GM15510 (cell line): ENCODE data around the gene TCF19.
A peak's percentile ranks its signal among the peaks of the same experiment; 100 is the strongest.

ENCODE experiments used
- POLR2A ChIP-seq: IDR thresholded peaks from 3 replicates; pipeline ENCODE4 v1.6.1; 2011; ENCODE audit warnings: borderline replicate concordance; ENCODE audit not compliant: insufficient read length; ENCODE audit errors: extremely low read depth

Gene TCF19

DNA sequence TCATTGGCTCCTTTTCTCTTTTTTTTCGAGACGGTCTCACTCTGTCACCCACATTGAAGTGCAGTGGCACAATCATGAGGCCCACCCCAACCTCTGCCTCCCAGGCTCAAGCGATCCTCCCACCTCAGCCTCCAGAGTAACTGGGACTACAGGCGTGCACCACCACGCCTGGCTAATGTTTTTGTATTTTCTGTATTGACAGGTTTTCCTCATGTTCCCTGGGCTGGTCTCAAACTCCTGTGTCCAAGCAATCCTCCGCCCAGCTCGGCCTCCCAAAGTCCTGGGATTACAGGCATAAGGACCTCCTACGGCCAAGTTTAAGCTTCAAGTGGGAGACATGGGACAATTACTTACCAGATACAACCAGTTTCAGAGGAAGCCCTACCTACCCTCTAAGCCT is 21.5 kb downstream of the TCF19 start:
- TF ChIP-seq POLR2A = no peak

DNA sequence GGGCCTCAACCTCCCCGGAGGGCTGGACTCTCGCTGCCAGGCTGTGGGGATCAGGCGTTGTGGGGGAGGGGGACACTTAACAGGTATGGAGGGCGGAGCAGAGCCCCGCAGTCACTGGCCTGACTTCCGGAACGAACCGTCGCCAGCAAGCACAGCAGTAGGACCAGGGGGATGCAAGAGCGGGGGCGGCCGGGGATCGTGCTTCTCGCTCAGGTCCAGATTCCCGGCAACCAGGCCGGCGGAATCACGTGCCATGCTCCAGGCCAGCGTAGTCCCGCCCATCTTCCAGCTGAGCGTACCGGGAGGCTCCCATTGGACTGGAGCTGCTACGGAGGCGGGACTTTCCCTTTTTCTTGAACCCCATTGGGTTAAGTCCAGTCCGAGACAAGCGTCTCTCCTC is 22.1 kb downstream of the TCF19 start:
- no peak for TF ChIP-seq POLR2A

DNA sequence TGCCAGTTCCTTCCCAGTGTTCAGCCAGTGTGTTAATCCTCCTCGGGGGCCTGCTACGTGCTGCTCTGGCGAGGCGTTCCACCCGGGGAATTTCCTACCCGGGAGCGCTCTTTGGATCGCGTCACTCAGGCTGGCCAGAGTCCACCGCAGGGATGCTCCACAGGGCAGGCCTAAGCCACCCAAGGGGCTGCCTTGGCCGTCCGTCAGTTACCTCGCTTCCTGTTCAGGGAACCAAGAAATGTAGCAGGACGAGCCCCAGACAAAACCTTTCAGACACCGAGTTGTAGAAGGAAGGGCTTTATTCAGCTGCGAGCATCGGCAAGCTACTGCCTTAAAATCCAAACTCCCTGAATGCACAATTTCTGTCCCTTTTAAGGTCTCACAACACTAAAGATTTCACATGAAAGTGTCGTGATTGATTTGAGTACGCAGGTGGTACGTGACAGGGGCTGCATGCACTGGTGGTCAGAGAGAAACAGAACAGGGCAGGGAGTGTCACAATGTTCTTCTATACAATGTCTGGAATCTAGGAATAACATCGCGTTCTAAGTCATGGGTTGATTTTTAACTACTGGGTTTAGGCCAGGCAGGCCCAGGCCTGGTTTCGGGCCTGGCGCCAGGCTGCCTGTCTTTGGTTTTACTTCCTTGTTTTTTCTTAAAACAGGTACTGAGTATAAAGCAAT is 27.8 kb downstream of the TCF19 start:
- no peak for TF ChIP-seq POLR2A

DNA sequence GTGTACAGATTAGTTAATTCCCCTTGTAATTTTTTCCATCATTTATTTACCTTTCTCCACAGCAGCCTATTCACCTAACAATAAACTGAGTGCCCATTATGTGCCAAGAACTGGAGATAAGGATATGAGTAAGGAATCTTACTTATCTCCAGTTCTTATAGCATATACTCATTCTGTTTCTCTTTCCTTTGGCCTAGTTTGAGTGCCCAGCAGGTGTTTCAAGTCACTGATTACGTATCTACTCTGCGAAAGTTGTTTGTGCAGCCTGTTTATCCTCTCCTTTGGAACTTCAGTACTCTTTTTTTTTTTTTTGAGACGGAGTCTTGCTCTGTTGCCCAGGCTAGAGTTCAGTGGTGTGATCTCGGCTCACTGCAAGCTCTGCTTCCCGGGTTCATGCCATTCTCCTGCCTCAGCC is 29.4 kb downstream of the TCF19 start:
- no peak for TF ChIP-seq POLR2A

DNA sequence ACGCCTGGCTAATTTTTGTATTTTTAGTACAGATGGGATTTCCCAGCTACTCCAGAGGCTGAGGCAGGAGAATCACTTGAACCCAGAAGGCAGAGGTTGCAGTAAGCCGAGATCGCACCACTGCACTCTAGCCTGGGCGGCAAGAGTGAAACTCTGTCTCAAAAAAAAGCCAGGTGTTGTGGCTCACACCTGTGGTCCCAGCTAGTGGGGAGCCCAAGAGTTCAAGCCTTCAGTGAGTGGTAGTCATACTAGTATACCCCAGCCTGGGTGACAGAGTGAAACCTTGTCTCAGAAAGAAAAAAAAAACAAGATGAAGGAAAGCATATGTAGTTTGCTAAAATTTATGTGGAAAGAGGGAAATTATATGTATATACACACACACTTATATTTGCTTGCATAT is 32.1 kb downstream of the TCF19 start:
- TF ChIP-seq POLR2A = no peak

DNA sequence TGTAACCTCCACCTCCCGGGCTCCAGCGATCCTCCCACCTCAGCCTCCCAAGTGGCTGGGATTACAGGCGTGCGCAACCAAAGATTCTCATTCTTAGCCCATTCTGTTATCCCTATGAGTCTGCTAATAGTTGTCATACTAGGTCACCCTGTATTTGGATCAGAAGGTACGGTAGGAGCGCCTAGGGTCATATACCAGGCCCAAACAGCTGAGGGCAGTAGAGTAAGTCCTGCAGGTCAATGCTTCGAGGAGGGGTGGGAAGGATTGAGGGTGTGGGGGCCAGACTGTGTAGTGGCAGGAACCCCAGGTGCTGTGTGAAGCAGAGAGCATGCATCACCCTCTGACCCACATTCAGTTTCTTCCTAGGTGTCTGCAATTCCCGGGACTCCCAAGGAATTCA is 34.8 kb downstream of the TCF19 start:
- no peak for TF ChIP-seq POLR2A

DNA sequence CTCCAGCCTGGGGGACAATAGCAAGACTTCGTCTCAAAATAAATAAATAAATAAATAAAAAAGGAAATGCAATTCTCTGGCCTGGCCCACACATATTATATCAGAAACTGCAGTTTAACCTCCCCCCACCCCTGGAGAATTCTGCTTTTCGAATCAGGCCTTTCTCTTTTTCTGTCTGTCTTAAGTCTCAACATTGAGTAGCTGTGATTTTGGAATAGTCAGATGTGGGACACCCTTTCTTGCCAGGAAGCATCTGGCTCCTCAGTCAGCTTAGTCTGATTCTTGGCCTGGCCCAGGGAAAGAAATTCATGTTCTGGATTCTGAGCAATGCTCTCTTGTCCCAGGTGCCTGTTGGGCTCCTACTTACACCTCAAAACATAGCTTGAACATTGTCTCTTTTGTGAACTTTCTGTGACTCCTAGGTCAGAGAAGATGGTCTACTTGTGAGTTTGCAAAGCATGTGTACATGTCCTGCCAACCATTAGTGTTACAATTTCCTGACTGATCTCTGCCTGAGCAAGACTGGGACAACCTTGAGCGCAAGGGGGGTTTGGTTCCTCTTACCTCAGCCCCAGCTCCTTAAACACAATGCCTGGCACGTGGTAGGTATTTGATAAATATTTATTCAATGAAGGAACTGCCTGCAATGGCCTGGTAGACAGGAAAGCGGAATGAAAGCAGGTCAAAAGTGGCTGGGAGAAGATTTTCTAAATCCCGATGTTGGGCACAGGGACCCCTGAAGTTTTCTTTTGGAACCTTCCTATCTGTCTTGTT is 35.9 kb downstream of the TCF19 start:
- TF ChIP-seq POLR2A = no peak

DNA sequence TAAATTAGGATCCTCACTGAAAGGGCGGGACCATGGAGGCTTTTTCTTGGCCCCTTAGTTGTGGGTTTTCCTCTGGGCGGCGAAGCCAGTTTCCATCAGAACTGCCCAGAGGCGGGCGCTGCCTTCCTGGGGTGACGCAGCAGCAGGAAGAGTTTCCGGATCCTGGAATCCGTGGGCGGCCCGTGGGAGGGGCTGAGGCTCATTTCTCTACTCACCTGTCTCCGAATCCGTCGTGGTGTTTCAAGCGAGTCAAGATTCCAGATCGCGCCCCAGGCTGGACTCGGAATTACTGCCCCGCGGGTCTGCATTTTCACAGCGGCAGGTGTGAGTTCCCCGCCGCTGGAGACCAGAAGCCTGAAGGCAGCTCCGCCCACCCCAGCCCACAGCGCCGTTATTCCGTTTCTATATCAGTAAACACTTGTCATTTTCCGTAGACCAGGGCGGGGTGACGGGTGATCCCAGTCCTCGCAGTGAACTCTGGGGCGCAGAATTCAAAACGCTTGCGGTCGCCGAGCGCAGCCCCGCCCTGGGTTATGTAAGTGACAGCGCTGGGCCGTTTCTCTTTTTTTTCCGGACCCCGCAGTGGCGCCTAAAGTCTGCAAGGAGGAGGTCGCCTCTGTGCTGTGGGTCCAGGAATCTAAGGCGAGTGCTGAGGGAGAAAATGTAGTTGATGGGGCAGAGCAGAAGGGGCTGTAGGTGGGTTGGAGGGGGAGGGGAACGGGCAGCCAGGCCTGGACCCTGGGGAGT is 39.3 kb downstream of the TCF19 start:
- TF ChIP-seq POLR2A = peak; percentile 65

DNA sequence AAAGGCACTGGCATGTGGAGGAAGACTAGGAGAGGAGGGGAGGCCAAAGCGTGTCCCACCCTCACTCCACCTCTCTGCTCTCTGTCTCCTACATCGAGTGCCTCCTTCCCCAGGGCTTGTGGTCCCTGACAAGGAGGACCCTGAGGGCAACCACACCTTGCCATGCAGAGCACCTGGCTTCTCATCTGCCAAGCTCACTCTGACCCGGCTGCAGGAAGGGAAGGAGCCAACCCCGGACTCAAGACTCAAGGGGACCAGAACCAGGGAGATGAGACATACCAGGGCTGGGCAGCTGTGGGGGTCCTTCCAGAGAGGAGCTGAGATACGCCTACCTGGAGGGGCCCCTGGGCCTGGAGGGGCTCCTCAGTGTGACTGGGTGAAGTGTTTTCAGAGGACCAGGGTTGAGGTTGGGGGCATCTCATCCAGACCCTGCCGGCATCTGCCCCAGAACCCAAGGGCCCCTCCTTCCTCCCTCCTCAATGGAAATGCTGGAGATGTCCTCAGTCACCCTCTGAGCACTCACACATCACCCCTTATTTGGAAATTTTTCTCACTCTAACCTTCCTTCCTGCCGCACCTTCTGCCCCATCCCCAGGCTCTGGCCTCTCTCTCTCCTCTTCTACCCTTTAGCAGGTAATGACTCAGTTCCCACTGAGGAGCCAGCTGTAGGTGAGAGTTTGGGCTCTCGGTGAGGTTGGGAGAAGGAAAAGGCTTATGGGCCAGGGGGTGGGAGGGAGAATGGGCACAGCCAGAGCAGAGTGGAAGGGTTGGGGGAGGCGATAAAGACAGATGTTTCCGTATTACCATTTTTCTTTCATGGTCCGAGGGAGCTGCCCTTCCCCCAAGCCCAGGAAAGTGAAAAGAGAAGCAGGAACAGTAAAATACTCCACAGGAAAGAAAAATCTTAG is 44.1 kb downstream of the TCF19 start:
- no peak for TF ChIP-seq POLR2A

DNA sequence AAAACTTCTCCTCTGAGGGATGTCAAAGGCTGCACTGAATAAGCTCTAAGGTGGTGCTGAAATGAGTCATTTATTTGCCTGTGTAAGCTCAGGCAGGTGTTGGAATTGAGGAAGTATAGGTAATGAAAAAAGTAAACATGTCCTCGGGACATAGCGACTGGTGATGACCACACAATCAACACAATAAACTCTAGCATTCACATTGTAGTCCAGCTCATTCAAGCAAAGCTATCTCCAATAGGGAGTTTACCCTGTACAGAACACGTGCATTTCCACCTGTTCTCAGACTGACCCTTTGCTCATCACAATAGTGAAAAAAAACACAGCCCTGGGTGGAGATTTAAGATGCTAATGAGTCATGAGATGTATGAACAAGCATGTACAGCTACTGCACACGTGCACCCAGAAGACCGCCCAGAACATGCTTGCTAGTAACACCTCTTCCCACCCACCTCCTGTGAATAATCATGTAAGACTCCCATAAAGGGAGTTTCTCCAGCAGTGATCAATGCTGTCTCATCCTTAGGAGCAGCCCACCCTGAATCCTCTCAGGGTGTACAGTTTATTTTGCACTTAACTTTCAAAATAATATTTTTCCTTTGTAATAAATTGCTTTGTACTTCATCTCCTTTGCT is 45.1 kb downstream of the TCF19 start:
- TF ChIP-seq POLR2A = peak; percentile 24

DNA sequence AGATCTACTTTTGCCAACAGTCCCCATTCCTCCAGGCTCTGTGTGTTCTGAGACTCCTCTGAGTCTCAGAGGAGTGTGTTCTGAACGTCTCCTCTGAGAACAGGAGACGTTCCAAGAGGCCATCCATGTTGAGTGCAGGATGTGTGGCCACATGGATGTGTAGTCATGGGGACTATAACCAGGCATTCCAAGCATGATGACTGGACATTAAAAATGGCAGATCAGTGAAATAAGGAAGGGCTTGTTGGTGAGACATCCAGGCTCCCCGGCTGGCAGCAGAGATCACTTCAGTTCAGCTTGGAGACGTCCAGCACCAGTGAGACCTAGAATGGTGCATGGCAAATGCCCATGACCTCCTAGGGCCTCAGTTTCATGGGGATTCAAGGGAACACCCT is 46.4 kb downstream of the TCF19 start:
- no peak for TF ChIP-seq POLR2A

DNA sequence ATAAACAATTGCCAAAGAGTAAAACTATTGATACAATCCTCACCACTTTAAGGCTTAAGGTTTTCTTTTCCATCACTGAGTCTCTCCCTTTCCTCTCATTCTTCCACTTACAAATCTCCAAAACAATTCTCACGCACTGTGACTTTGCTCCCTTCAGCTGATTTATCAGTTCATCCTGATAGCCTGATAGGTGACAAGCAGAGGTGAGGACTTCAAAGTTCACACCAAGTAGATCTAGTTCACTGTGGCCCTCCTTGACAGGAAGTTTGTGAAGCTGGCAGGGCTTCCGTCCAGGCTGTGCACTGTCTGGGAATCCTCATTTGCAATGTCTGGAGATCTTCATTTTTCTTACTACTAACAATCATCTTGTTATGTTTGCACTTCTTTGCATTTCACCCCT is 47.2 kb downstream of the TCF19 start:
- TF ChIP-seq POLR2A = no peak

DNA sequence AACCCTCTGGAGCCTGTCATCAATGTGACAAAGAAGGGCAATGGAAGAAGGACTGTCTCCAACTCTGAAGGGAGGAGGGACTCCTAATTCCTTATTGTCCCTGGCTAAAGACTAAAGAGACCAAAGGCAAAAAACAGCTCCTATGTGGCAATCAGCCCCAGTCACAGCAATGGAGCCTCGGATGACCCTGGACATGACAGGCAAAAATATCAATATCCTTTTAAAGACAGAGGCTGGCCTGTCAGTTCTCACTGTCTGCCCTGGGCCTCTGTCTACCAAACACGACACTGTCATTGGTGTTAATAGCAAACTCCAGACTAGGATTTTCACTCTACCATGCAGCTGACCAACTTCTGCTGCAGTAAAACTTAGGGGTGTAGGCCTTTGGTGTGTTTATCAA is 50.1 kb downstream of the TCF19 start:
- no peak for TF ChIP-seq POLR2A

DNA sequence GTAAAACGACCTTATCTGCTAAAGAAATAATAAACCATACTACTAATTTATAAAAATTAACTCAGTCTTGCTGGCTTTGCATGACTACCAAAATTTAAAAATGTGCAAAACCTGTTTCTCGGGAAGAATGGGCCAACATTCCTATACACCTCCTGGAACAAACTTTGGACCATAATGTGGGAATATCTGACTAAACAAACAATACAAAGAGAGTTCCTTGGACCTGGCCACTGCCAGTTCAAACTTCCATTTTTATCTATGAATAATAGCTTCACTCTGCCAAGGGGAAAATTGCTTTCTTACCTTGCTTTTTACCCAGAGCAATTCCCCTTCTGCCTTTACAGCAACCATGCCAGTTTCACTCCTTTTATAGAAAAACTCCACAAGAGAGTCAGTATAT is 50.7 kb downstream of the TCF19 start:
- TF ChIP-seq POLR2A = no peak
